GM04503 (cell line): ENCODE data around the gene RGS9.
"Not testable (repeated sequence)": the region's sequence is repeated elsewhere in the genome, so short reads cannot be mapped to it uniquely, and the experiment has no call there.

Source experiments
- DNase-seq: peaks from one replicate; pipeline ENCODE4 v3.0.0-alpha.2; 2012; ENCODE audit warnings: low read depth

RGS9 gene

GRCh38 chr17:65116515-65116914 is 20.7 kb upstream of the RGS9 start:
- not testable (repeated sequence) for DNase-seq

DNA sequence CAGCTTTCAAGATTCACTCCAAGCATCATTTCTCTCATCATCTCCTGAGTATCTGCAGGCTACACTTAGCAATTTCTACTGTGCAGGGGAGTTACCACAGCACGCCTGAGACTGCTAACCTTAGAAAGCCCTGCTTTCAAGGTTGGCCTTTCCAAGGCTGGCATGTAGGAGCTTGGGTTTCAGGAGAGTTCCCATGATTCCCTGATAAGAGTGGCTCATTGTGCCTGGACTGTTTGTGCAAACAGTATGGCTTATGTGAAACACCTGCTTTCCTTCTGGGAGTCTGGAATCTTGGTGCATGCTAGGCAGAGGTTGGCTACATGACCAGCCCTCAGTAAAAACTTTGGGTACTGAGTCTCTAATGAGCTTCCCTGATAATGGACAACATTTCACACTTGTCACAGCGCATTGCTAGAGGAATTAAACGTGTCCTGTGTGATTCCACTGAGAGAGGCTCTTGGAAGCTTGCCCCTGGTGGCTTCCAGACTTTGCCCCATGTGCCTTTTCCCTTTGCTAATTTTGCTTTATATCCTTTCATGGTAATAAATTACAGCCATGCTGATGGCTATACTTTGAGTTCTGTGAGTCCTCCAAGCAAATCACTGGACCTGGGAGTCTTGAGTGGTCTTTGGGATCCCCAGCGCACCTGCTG is 19.7 kb upstream of the RGS9 start:
- DNase-seq = no peak

GRCh38 chr17:65121368-65121767 is 15.8 kb upstream of the RGS9 start:
- no peak for DNase-seq

DNA sequence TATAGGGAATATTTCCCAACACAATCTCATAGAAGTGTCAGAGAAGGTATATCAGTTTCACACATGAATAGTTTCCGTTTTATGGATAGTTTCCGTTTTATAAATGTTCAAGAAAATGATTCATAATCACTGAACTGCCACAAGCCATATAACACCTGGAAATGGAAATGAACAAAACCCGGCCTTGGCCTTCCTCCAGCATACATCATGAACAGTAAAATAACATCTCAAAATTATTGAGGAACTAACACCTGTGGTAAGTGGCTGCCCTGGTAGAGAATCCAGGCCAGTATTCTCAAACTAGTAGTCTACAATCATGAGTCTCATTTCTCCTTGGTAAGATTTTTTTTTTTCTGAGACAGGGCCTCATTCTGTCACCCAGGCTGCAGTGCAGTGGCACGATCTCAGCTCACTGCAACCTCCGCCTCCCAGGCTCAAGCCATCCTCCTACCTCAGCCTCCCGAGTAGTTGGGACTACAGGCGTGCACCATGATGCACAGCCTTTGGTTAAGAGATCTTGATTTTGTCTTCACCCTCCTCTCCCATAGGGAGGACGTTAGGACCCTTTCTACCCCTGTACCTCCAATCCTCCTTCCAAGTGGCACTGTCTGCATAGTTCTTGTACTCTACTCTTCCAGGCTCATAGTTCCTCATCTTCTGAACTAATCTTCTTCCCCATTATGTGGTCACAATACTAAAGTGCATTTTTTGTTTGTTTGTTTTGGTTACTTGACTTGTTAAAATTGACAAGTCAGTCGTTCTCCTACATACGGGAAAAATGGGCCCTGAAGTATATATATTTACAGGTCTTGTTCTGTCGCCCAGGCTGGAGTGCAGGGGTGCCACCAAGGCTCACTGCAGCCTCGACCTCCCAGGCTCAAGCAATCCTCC is 15.0 kb upstream of the RGS9 start:
- DNase-seq = no peak

GRCh38 chr17:65122836-65123756 is 14.1 kb upstream of the RGS9 start:
- peak; percentile 65 for DNase-seq

GRCh38 chr17:65123757-65124675 is 13.2 kb upstream of the RGS9 start:
- DNase-seq = no peak

DNA sequence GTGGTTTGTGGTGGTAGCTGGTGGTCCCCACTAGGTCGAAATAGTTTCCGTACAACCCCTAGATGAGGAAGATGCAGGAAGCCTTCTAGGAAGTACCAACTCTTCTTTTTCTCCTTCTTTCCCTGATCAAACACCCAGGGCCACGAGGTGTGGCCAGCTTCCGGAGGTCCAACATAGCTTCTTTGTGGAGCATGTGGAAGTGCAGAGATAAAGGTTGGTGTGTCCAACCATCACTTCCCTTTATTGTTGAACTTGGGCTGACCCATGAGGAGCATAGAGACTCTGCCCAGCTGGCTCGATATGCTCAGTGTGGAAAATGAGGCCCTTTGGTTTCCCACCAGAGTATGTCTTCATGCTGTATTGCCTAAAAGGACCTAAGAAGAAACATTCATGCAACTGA is 6.3 kb upstream of the RGS9 start:
- DNase-seq = no peak

DNA sequence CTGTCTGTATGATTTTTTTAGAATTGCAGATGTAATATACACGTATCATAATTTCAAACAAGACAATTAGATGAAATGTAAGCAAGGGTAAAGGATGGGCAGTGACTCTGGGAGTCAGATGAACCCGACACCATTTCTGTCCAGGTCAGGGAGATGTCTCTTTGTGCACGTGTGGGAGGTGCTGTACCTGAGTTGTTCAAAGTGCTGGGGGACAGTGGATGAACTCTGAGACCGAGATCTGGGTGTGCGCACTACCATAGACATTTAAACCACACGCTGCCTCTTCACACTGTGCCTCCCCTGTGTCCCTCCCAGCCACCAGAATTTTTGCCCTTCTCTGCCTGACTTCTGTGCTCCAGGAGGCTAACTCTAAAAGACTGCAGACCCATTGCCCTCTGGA is 5.9 kb upstream of the RGS9 start:
- DNase-seq = no peak

- peak; percentile 89 for DNase-seq
These were observed 5.2 kb upstream of the RGS9 start for GRCh38 chr17:65131946-65132345.

DNA sequence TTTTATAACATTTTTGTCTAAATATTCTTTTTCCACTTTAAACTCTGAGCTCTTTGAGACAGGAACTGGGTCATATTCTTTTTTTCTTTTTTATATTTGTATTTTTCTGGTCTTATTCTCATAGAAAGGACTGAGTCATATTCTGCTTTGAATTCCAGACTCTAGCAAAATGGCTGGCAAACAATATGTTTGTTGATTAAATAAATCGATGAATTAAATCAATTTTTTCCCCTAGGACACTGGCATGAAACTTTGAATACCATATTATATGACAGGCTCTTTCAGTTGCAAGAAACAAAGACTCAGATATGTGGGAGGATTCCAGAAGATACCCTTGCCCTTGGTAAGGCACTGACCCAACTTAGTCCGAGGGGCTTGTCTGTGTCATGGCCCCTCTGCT is 3.1 kb upstream of the RGS9 start:
- no peak for DNase-seq

DNA sequence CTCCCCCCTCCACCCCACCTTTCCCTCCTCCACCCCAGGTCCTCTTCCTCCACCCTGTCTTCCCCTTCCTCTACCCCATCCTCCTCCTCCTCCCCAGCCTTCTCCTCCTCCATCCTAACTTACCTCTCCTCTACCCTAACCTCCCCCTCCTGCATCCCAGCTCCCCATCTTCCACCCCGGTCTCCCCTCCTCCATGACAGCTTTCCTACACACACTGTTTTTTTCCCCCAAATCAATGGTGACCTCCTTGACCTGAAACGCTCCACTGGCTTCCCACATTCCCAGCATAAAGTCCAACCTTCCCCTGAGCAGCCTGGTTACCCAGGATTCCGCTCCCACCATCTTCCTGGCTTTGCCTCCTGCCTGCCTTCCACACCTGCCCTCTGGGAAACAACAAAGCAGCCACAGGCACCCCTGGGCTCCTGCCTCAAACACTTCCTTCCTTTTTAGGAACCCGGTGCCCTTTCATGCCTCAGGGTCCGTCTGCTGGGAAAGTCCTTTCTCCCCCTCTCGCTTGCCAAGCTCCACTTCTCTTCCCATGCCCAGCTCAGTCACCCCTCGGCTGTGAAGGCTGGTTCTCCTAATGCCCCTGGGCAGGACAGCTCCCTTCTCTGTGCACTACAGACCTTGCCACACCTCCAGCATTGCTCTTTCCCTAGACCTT is 2.1 kb downstream of the RGS9 start:
- DNase-seq = no peak

GRCh38 chr17:65142247-65142646 is 5.1 kb downstream of the RGS9 start:
- no peak for DNase-seq

- DNase-seq = no peak
These were observed 6.9 kb downstream of the RGS9 start for GRCh38 chr17:65143889-65144604.

GRCh38 chr17:65145743-65146142 is 8.6 kb downstream of the RGS9 start:
- no peak for DNase-seq

GRCh38 chr17:65147955-65148354 is 10.8 kb downstream of the RGS9 start:
- DNase-seq = no peak

GRCh38 chr17:65154770-65155589 is 17.8 kb downstream of the RGS9 start:
- DNase-seq = no peak

- DNase-seq = no peak
These were observed 18.5 kb downstream of the RGS9 start for GRCh38 chr17:65155622-65156021.

DNA sequence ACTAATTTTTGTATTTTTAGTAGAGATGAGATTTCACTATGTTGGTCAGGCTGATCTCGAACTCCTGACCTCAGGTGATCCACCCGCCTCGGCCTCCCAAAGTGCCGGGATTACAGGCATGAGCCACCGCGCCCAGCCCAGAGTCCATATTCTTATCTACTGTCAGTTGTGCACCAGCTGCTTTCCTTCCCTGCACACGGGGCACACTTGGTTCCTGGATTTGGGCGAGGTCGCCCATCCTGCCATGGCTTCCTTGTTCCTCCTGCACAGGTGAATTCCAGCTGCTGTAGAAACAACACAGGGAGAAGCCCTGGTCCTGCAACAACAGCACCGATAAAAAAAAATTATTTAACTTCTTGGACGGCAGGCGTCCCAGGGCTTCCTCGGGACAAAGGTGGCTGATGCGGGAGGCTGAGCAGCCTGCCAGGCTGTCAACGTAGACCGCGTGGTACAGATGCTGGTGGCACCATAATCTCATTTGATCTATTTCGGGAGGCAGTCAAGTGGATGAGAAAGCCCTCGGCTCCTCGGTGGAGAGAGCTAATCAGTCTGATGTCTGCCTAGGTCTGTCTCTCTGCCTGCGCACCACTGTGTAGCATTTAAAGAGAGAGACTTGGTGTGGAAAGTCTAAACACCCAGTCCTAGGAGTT is 19.1 kb downstream of the RGS9 start:
- no peak for DNase-seq
